Activated CD4-positive, CD25-positive, alpha-beta regulatory T cell treated with anti-CD3 and anti-CD28 coated beads, Interleukin-2, amount 50 U/mL, for 16 hours (primary cell): ENCODE results near the gene KRTAP13-3.

Source experiments
- DNase-seq: peaks from one replicate; pipeline ENCODE4 v3.0.0-alpha.2; 2020; ENCODE audit warnings: low read depth, low spot score

The KRTAP13-3 gene, protein sequence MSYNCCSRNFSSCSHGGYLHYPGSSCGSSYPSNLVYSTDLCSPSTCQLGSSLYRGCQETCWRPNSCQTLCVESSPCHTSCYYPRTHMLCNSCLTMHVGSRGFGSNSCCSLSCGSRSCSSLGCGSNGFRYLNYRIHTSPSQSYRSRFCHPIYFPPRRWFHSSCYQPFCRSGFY

DNA sequence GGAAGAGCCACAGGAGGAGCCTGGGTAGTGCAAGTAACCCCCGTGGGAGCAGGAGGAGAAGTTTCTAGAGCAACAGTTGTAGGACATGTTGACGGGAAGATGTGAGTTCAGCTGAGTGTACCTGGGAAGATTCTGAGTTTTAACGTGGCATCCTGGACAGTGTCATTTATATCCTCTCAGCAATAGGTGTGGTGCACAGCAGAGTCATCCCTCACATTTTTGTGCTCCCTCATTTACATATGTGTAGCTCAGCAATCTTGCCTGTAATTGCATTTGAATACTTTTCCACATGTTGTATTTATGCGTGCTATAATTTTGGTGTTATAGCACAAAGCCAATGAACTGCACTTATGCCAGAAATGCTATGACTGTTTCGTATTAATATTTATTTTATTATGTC lies at the start of gene KRTAP13-3:
TSS of gene KRTAP13-3 (minus strand) at position 101 of the 400 bp plus-strand sequence. CDS start at position 87, 14 bp downstream.
- DNase-seq, result no peak

DNA sequence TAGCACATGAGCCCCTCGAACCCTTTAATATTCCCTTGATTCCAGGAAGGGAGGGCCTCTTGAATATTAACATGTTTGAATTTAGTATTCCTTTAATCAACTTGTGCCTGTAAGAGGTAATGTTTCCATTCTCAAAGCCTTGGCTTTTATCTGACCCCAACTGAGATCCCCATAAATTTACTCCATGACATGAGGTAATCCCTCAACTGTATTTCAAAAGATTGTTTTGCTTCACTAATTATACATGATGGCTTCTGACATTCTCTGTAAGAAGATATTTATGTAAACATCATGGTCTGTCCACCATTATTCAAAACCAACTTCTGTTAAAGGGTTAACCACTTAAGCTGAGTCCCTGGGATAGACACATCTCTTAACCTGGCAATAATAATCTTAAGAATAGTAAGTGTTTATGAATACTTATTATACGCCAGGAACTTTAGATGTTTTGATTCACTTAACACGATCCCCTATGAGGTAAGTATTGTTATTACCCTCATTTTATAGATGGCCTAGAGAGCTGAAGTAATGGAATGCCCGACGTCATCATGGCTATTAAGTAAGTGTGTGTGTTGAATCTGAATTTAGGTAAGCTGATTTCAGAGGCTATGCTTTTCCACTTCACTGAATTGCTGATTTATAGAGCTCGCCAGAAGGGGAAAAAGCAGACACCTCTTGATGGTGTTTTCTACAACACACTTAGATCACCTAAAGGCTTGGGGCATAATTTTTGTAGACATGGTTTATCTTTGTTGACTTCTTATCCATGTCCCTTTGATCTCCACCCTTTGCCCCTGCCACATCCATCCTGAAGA lies 43.4 kb upstream of the KRTAP13-3 start:
- DNase-seq, result no peak

DNA sequence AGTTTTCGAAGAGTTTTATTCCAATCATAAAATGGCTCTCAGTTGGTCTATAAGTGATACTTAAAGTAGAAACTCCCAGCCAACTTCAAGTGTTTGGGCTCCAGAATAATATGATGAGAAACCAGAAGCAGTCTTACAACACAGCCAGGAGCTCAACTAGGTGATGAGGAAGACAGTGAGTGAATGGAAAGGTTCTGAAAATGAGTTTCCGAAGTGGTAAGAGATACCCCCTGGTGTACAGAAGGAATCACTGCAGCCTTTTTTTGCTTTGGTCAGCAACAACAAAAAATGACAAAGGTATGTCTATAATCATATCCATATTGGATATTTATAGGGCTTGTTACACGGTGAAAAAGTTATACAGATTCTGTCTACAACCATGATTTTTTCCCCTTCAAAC lies 38.0 kb upstream of the KRTAP13-3 start:
- DNase-seq, result no peak

DNA sequence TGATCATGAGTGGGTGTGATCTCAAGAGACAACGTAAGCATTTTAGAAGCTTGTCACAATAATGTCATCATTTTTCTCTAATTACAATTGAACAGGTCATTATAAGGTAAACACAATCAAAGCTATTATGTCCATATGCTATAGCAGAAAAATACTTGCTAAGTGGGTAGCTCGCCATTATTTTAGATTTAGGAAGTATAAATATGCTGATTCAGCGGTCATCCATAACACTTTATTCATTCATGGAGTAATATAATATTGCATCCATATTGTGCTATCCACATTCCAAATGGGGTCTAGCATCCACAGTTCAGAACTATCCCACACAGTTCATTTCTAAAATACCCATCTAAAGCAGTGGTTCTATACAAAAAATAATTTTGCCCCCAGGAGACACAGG lies 22.8 kb upstream of the KRTAP13-3 start:
- no peak for DNase-seq

DNA sequence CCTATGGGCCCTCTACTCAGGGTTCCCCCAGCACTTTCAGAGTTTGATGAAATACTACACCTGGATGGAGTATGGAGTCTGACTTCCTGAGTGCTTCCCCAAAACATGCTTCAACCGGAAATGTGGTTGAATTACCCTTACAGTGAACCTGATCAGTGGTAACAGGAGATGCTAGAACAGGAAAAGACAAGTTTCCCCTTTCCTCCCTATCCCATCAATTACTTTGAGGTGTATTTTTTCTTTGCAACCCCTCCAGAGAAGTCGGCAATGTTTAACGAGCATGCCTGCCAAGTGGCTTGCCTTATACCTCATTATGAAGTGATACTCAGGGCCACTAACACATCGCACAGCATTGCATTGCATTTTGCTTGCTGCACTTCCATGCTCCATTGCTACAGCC lies 21.3 kb upstream of the KRTAP13-3 start:
- no peak for DNase-seq

DNA sequence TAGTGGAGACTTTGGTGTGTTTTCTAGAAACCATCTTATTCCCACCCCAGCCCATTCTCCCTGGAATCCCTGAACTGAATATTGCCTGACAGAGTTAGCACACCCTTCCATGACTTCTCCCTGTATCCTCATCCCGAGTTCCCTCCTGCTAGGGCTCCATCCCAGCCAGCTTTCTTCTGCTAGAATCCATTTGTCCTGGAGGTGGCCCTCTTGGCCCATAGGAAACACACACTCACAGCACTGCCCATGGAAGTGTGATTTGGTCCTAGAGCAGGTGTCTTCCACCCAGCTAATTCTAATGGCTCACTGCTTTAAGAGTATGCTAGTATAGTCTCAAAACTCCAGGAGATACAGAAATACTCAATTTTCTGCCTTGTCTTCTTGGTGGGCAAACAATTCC lies 18.5 kb upstream of the KRTAP13-3 start:
- DNase-seq, result no peak

DNA sequence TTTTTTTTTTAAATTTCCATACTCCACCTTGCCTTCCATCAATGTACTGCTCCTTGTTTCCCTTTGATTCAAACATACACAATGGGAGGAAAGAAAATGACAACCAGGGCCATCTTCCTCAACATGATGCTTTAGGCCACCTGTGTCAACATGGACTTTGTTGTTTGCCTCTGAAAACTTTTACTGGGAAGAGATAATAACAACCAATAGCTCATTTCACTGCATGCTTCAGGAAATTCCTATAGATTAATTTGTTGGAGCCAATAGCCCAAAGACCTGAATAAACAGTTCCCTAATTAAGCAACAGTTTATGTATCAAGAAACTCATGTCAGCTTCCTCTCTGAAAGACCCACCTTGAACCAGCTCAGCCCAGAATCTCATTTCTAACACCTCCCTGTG lies 17.5 kb upstream of the KRTAP13-3 start:
- DNase-seq, result no peak

DNA sequence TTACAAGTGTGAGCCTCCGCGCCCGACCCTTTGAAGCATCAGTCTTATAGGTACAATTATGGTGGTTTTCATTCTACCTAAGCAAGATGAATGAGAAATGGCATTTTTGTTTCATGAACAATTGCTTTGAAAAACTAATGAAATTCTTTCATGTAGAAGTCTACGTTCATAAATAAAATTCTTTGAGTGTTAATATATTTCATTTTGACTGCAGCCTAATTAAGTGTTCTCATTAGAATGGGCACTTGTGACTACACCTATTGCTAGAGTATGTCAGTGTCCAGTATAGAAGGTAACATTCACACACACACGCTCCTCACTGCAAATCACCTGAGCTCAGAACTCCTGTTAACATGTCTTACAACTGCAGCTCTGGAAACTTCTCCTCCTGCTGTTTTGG lies 14.2 kb upstream of the KRTAP13-3 start, which contains the start of gene KRTAP15-1:
TSS of gene KRTAP15-1 (plus strand) at position 301 of the 400 bp plus-strand sequence. CDS start at position 354, 53 bp downstream.
- DNase-seq, result no peak

DNA sequence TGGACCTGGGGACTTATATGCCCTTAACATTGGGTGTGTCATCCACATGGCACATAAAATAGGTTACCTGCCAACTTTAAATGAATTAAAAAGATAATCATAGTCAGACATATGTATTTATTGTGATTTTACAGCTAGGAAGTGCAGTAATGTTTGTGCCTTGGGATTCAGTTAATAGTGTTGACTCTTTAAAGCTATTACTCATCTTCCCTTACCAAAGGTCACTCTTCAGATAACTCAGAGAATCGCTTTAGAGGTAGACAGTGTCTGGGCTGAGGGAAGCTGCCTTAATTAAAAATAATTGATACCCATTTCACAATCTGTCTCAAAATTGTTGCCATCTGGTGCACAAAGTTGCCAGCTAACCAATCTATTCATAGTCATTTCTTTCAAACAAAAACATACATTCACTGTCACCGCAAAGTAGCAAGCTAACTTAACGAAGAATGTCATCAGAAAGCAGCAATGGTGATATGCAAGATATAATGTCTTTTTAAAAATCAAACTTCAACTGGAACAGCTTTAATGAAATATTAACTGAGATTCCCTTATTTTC lies 11.4 kb upstream of the KRTAP13-3 start:
- no peak for DNase-seq

DNA sequence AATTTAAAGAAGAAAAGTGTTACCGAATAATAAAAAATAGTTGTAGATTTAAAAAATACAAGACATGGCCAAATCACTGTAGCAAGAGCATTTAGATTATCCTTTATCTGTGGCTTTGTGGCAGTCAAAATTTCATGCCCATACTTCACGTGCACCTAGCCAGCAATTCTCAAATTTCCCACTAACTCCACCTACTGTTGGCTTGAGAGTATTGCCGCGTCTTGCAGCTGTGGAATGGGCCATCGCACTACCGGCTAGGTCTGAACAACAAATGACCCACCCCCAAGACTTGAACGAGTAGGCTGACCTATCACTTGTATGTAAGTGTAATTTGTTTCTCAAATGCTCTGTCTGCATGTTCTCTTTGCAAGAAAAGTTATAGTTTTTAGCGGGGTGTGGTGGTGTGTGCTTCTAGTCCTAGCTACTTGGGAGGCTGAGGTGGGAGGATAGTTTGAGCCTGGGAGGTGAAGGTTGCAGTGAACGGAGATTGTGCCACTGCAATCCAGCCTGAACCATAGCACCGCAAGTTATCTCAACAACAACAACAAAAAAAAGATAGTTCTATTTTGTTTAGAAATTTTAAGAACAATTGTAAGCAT lies 8.4 kb upstream of the KRTAP13-3 start:
- DNase-seq, result no peak

DNA sequence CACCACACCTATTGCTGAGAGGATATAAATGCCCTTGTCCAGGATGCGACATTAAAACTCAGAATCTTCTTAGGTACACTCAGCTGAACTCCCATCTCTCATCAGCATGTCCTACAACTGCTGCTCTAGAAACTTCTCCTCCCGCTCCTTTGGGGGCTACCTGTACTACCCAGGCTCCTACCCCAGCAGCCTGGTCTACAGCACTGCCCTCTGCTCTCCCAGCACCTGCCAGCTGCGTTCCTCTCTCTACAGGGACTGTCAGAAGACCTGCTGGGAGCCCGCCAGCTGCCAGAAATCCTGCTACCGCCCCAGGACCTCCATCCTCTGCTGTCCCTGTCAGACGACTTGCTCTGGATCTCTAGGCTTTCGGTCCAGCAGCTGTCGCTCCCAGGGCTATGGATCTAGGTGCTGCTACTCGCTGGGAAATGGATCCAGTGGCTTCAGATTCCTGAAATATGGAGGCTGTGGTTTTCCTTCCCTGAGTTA lies 4.5 kb upstream of the KRTAP13-3 start, which contains the start of gene KRTAP13-4:
TSS of gene KRTAP13-4 (plus strand) at position 51 of the 486 bp plus-strand sequence. CDS start at position 107, 56 bp downstream.
- DNase-seq, result no peak

DNA sequence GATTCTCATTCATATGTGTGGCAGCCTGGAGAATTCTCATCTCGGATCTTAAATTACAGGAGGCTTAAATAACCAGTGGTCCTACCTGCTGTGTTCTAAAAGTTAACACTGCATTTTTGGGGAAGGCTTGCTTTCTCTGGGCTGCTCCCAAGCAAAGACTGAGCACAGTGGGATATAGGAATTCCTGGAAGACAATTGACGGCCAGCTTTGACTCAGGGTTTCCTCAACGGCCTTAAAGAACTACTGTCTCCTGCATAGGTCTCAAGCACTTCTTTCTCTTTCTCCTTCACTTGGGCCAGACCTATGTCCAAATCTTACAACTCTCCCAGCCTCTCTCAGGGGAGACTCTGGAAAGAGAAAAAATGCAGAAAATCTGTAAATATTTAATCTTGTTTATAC lies 1.0 kb upstream of the KRTAP13-3 start:
- DNase-seq, result no peak

DNA sequence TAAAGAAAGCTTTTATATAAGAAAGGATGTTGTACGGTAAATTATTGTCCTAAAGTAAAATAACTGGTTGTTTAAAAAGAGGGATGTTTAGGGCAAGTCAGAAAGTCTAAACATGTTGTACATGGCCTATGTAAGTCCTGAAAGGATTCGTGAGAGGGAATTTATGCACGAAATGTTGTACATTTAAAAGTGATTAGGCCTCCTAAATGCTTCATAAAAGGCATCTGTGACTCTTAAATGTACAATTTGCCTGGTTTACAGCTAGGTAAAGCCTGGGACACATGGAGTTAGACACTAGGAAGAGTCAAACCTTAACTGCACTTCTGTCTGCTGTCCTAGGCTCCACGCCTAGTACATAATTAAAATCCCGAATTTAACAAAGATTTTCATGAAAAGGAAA lies 9.7 kb downstream of the KRTAP13-3 start:
- no peak for DNase-seq

DNA sequence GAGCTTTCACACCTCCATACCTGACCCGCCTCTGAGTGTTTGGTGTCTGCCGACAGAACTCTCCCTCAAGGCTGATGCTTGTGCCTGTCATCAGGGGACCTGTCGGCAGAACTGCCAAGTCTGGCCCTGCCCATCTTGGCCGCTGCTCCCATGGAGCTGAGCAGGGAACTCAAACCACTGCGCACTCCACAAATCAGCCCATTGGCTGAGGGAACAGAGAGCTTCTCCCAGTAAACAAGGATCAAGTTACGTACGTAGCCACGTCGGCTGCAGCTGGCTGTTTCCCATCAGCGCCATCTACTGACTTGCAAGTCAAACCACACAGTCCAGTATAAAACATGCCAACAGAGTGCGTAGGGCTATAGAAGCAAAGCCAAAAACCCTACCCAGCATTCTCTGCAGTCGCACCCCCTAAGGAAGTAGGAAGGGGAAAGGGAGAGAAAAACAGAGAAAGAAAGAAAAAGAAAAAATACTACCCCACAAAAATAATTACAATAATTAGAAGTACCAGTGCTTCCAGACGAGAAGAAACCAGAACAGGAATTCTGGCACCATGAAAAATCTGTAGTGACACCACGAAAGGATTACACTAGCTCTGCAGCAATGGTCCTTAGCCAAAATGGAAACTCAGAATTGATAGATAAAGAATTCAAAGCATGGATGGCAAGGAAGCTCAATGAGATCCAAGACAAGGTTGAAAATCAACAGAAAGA lies 16.8 kb downstream of the KRTAP13-3 start:
- no peak for DNase-seq

DNA sequence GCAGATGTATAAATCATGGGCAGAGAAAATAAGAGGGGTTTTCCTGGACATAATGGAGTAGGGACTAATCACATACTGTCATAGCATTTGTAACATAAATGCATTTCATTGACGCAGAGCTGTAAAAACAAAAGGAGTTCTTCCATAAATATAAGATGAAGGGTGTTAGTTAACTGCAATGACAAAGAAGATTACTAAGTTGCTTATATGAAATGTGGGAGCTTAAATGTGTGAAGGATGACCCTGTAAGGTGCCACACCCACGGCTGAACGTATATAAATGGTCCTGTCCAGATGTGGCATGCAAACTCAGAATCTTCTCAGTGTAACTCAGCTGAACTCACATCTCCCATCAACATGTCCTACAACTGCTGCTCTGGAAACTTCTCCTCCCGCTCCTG lies 30.0 kb downstream of the KRTAP13-3 start, which contains the start of gene KRTAP13-1:
TSS of gene KRTAP13-1 (plus strand) at position 301 of the 400 bp plus-strand sequence. CDS start at position 357, 56 bp downstream.
- DNase-seq, result no peak

DNA sequence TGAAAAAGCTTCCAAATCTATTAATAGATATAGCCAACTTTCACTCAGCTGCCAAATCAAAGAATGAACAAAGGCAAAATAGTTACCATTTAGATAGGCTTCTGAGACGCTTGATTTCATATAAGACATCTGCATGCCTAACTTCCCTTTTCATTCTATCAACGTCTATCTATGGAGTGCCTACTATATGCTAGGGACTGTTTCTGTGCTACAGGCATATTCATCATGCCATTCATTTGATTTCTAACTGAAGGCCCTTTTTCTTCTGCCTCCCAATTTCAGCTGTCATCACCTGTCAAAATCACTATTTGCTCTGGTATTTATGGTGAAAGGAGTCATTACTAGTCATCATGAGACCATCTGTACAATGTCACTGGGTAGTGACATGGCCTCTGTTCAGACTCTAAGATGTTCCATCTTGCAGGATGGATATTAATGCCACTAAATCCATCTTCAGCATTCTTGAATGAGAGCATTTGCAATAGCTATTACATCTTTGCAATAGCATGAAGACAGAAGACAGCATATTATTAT lies 34.2 kb downstream of the KRTAP13-3 start:
- DNase-seq, result no peak

DNA sequence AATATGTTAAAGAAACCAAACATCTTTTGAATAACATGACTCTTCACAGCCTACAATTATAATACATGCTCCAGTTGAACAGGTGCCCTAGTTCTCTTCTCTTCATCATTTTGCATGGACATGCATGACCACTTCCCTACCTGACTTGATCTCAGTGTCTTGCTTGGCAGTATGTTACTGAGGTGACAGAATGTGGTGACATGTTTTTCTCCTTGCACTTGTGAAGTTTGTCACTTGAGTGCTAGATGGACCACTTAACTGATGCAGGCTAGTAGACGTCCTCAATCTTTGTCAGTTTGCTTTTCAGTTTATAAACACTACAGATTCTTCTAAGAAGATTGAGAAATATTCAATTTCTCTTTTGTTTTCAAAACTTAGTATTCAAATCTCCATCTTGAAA lies 43.5 kb downstream of the KRTAP13-3 start:
- no peak for DNase-seq
